GM19452 (cell line): Measurements from ENCODE around the gene DCAF8.
"Not testable (repeated sequence)": the region's sequence is repeated elsewhere in the genome, so short reads cannot be mapped to it uniquely, and the experiment has no call there.

Source experiments
- ATAC-seq: cut with Tn5 transposase; IDR thresholded peaks from one replicate; pipeline ENCODE4 v1.9.1; 2021; ENCODE audit not compliant: unreplicated experiment

The DCAF8 gene

DNA sequence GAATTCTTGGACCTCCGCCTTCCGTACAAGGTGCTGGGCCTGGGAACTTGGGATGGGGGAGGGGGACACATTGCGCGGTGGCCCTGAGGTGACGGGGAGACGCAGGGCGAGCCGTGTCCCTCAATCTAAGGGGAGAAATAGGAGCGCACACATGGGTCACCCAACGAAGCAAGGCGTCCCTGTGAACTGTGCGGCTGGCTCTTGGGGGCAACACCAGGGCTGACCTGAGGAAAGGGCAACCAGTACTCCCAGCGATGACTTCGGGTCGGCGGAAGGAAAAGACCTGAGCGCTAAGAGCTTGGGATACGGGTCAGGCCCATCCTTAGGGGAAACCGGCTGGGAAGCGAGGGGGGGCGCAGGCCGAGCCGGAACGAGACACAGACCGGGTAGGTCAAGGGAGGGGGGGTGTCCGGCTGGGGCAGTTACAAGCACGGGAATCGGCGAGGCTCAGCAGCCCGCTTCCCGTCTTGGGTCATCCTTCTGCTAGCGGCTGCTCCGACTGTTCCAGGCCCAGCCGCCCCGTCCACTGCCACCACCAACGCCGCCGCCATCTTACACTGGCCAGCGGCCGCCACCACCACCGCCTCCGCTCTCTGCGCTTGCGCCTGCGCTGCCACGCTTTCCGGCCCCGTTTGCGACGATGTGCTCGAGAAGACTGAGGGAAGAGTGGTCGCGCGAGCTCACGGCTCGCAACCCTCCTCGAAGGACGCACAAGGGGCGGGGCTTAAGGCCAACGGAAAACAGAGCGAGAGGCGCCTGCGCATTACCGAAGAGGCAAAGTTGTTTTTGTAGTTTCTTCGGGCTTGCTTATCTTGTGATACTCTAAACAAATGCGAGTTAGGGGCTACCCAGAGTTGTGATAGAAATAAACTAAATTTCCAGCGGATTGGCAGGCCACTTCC is at the start of gene DCAF8:
Gene DCAF8 (minus strand): TSS at position 657 of the 902 bp plus-strand sequence. CDS start 18,541 bp downstream, outside the sequence.
- peak; percentile 76 for ATAC-seq

- ATAC-seq = no peak
Measured at GRCh38 chr1:160309571-160309970, 47.2 kb upstream of the DCAF8 start.

DNA sequence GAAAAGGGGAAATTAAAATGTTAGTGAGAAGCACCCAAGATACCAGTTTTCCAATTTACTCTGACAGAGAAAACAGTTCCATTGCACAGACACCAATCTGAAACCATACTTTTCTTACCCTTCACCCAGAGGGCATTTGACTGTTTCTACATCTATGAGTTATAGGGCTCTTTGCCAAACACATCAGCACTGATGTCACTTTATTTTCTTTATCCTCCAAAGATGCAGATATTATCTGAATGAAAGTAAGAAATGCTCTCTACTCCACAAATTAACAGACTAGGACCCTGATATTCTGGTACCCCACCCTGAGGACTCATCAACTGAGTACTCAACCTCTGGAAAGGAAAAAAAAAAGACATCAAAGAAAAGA is 46.8 kb upstream of the DCAF8 start:
- no peak for ATAC-seq

DNA sequence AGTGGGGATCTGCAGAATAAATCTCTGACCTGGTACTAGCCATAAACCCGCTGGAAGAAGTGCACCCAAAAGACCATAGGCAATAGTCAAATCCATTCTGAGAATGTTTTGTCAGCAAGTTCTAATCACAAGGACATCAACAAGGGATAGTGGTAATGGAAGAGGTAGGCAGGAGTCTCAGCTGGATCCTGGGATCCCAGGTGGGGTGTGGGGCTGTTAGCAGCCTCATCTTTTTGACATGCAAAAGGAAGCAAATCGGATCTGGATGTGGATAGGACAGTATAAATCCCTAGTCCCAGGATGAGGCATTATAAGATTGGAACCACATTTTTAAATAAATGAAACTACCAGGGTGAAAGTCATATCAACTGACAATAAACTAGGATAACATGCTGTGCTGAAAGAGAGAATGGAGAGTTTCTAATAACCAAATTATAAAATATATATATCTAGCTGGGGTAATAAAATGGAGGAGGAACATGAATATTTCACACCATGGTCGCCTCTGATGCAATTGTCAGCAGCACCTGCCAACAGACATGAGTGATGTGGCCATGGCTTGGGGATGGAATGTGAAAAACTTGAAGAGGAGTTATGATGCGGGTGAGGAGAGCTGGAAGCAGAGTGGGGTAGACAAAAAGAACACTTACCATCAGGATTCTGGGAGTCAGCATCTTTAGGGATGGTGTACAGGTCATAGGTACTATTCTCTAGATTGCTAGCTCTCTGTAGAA is 46.3 kb upstream of the DCAF8 start:
- ATAC-seq = no peak

DNA sequence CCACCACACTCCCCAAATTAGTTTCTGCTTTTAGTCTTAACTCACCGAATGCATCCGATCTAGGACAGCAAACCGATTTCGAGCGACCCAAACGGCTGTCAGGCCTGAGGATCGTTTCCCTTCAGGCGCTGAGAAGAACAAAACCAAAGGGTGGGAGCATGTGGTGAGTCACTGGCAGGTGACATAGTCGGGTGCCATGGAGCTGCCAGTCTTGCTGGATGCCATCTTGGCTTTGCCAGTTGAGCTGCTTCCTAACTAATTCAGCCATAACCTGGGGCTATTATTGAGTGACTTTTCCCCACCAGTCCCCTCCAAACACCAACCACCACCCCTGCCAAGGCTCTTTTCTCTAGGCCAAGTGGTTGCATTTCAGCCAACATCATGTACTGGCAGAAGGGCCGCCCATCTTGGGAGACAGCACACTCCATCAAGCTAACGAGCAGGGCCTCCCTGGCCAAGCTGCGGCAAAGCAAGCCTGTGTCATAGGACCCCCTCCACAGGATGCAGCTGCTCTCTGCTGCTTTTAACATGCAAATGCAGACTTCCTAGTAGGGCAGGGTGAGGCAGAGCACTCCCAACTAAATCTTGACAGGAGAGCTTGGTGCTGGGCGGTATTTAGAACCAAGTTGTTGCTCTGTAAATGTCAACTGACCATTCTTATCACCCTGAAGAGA is 44.9 kb upstream of the DCAF8 start:
- ATAC-seq = no peak

DNA sequence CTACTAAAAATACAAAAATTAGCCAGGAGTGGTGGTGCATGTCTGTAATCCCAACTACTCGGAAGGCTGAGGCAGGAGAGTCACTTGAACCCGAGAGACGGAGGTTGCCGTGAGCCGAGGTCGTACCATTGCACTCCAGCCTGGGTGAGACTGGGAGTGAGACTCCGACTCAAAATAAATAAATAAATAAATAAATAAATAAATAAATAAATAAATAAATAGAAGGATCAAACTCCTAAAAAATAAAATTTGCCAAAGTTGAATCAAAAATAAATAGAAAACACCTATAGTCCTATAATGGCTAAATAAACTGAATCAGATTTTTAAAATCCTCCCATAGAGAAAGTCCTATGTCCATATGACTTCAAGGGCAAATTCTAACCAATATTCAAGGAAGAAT is 37.8 kb upstream of the DCAF8 start:
- no peak for ATAC-seq

DNA sequence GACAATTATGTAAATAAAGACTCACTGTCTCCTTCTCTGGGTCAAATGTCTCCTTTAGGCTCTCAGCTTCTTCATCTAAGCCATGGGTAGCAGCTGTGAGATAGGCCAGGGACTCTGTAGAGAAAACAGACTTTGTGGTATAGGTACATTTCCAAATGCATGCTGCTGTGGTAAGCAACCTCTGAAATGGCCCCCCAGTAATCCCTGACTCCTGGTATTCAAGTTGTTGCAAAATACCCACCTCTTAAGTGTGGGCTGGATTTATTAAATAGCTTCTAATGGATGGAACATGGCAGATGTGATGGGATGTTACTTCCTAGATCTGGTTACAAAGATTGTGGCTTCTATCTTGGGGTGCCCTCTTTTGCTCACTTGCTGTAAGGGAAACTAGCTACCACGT is 33.7 kb upstream of the DCAF8 start:
- no peak for ATAC-seq

- ATAC-seq = no peak
Measured at GRCh38 chr1:160293020-160293968, 30.9 kb upstream of the DCAF8 start.

DNA sequence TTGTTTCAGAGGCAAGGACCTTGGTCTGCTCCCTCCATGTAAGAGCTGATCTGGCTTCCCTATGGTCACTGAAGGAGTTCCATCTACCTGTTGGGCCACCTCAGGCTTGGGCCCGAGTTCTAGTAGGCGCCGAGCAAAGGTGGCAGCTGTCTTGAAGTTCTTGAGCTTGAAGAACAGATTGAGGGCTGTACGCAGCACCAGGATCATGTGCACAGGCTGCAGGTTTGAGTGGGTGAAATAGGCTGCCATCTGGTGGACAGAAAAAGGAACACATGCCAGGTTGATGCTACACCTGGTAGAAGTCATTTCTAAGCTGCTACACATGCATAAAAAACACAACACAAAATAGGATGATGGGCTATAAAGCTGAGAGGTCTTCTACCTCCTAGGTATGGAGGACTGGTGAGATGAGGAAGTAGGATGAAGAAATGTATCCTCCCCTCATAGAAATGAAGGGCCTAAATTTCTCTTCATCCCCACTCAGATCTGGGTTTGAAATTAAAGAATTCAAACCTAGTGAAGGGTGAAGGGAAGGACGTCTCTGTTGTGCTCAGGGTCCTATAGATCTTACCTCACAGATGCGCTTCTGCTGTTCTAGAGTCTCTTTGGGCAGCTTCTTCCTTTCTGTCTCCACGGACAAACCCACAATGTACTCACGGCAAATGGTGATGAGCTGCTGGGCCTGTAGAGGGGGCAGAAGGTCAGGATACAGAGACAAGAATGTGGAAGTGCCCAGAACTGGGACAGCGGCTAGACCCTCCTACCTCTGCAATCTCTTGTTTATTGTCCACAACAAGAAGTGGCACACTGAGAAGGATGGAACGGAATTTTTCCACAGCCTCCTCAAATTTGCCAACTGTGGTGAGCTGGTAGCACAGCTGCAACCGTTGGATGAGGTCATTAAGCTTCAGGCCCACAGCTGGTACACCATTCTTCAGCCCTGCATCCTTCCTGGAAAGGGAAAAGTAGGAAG is 29.2 kb upstream of the DCAF8 start:
- no peak for ATAC-seq

- not testable (repeated sequence) for ATAC-seq
Measured at GRCh38 chr1:160287769-160288168, 25.4 kb upstream of the DCAF8 start.

GRCh38 chr1:160285506-160285905 is 23.2 kb upstream of the DCAF8 start:
- no peak for ATAC-seq

- peak; percentile 95 for ATAC-seq
Measured at GRCh38 chr1:160284782-160285344, 22.5 kb upstream of the DCAF8 start, which contains the start of gene PEX19. Gene PEX19 (minus strand): TSS chr1:160285133. CDS start chr1:160285124, 9 bp downstream.

GRCh38 chr1:160284220-160284781 is 22.0 kb upstream of the DCAF8 start:
- no peak for ATAC-seq

- ATAC-seq = no peak
Measured at GRCh38 chr1:160282807-160283206, 20.5 kb upstream of the DCAF8 start.

GRCh38 chr1:160277987-160278386 is 15.6 kb upstream of the DCAF8 start:
- ATAC-seq = no peak

DNA sequence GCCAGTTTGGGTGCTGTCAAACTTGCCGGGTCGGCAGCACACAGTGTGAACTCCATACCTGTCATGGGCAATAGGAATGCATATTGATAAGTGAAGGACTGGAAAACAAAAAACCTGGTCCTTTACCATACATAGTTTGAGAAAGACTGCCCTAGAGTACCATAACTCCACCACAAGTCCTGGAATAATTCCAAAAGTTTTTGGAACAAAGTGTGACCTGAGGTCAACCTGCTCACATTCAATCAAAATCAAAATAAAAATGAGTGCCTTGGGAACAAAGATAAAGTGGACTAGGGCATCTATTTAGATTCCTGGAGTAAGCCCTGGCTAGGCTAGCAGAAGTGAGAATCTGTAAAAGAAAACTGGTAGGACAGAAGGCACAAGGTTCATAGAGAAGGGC is 15.0 kb upstream of the DCAF8 start:
- no peak for ATAC-seq

GRCh38 chr1:160271025-160271424 is 8.7 kb upstream of the DCAF8 start:
- no peak for ATAC-seq

DNA sequence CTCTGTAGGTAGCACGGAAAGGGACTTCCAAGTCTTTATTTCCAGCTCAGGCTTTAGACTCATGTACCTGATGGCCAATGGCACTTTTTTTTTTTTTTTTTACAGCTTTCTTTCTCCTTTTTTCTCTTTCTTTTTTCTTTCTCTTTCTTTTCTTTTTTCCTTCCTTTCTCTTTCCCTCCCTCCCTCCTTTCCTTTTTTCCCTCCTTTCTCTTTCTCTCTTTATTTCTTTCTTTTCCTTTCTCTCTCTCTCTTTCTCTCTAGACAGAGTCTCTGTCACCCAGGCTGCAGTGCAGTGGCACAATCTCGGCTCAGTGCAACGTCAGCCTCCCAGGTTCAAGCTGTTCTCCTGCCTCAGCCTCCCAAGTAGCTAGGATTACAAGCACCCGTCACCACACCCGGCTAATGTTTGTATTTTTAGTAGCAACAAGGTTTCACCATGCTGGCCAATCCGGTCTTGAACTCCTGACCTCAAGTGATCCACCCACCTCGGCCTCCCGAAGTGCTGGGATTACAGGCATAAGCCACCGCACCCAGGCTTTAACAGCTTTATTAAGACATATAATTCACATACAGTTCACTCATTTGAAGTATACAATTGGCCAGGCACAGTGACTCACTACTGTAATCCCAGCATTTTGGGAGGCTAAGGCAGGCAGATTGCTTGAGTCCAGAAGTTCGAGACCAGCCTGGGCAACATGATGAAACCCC is 5.1 kb upstream of the DCAF8 start:
- ATAC-seq = no peak
